Fibroblast of skin of right quadriceps (primary cell): ENCODE measurements around the gene NR6A1.
"Not testable (repeated sequence)": the region's sequence is repeated elsewhere in the genome, so short reads cannot be mapped to it uniquely, and the experiment has no call there.

ENCODE experiments used
- DNase-seq: peaks from one replicate; pipeline ENCODE4 v3.0.0-alpha.2; 2013

NR6A1 gene

DNA sequence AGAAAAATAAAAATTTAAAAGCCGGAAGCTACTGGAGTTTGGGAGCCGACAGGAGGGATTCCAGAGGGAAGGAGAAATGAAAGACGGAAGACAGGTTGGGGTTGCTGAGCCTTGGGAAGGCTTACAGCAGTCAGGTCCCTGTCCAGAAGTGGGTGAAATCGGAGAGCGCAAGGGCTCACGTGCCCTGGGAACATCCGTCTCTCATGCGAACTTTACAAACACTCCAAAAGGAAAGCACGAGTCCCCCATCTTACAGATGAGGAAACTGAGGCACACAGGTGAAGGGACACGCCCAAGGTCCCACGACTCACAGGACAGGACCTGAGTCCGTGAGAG, 5.5 kb upstream of the NR6A1 start:
- no peak for DNase-seq

DNA sequence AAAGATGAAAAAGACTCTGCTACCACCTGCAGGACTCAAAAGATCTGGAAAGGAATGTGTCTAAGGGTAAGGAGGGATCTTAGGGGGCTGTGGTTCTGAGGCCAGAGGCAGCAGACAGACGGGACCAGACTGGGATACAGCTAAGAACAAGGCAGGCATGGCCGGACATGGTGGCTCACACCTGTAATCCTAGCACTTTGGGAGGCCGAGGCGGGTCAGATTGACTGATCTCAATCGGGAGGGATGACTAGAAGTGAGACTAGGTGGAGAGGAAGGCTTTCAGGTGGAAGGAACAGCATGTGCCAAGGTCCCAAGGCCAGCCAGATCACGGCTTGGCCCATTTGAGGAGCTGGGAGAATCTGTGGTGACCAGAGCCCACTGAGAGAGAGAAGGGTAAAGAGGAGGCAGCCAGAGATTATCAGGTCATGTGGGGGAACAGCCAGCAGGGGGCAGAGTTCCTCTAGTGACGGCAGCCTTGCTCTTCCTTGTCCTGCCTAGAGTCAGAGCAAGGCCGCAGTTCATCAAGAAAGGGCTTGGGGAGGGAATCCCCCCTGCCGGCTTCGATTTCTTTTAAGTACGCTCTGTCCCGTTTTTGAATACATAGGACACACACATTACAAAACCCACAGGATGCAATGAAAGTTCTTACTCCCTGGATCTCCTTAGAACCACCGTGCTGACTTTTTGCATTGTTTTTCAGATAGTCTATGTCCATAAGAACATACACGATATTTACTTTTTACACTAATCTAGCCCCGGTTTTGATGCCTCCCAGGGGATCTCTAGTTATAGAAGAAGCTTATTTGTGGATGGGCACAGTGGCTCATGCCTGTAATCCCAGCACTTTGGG, 3.2 kb upstream of the NR6A1 start:
- peak; percentile 67 for DNase-seq

DNA sequence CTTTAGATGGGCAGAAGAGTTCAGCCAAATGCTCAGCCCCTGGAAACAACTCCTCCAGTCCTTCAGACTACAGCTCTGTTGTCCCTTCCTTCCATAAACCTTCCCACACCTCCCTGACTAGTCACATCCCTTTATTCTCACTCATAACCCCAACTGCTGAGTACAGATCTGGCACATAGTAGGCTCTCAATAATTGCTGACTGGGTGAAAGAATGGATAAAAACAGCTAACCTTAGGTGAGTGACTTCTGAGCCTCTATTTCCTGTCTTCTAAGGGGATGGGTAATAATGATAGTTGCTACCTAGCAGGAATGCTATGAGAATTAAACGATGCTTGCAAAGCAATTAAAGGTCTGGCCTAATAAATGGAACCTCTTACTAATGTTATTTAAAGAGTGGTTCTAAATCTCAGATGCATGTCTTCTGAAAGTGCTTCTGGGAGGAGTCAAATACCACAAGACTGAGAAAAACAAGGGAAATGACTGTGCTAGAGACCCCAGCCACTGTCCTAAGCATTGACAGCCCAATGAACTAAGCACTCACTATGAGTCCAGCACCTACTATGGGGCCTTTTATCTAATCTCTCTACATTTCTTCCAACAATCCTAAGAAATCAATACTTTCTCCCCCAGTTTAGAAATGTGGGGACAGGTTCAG, 2.5 kb upstream of the NR6A1 start:
- DNase-seq: no peak

DNA sequence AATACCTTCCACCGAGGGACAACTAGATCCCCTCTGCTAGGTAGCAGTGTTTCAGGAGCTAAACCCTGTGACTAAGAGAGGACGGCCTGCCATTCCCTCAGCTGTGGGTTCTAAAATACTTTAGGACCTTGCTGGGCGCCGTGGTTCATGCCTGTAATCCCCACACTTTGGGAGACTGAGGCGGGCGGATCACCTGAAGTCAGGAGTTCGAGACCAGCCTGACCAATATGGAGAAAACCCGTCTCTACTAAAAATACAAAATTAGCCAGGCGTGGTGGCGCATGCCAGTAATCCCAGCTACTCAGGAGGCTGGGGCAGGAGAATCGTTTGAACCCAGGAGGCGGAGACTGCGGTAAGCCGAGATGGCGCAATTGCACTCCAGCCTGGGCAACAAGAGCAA, 1.8 kb upstream of the NR6A1 start:
- not testable (repeated sequence) for DNase-seq

DNA sequence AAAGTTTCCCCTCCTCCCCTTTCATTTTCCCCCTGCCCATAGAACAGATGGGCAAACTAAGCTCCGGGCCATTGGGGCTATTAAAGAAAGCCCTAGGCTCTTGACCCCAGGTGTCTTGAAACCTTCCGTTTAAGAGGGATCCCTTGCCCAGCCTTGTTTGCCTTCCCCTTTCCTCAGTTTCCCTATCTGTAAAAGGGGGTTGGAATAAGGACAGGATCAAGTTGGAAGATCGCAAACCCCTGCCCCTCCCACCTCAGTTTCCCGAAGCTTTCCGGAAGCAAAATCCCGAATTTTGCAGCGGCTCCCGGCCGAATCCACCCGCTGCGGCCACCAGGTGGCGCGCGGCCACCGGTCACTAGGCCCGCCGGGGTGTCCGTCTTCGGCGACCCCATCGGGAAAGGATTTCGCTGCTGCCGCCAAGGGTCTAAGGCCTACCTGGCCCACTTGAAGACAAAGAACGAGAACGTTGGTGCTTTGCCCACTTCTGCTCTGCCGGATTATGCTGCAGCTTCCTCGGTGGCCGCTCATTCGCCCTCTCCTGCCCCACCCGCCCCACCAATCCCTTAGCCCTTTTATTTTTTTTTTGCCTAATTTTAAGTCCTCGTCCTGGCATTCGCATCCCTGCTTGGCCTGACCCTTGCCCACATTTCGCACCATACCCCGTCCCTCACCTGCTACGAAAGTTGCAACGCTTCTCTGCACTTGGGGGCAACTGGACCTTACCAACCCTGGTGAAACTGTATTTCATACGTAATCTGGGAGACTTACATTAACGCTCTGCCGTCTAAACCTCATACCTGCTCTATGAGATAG, 962 bp upstream of the NR6A1 start:
- DNase-seq: peak; percentile 67

DNA sequence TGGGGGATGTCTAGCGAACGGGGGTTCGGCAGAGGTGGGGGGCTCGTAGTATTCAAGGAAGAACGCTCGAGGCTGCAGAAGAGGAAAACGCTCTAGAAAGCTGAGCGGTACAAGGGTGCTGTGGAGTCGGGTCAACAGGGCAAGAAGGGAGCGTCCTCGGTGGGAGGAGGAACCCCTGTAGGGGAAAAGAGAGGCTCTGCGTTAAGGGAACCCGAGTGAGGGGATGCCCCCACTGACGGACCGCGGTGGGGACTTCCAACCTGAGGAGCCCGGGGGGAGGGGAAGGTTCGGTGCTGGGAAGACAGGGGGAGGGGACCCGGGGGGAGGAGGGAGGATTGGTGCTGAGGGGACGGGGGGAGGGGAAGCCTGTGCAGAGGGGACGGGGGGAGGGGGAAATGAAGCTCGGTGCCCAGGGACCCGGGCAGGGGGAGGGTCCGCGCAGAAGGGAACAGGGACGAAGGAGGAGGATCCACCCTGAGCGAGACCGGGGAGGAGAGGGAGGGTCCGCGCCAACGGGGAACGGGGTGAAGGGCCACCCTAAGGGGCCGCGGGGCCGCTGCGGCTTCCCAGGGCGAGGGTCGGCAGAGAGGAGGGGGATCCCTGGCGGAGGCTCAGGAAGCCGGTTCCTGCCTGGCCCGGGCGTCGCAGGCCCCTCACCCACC, 621 bp downstream of the NR6A1 start:
- DNase-seq: no peak

DNA sequence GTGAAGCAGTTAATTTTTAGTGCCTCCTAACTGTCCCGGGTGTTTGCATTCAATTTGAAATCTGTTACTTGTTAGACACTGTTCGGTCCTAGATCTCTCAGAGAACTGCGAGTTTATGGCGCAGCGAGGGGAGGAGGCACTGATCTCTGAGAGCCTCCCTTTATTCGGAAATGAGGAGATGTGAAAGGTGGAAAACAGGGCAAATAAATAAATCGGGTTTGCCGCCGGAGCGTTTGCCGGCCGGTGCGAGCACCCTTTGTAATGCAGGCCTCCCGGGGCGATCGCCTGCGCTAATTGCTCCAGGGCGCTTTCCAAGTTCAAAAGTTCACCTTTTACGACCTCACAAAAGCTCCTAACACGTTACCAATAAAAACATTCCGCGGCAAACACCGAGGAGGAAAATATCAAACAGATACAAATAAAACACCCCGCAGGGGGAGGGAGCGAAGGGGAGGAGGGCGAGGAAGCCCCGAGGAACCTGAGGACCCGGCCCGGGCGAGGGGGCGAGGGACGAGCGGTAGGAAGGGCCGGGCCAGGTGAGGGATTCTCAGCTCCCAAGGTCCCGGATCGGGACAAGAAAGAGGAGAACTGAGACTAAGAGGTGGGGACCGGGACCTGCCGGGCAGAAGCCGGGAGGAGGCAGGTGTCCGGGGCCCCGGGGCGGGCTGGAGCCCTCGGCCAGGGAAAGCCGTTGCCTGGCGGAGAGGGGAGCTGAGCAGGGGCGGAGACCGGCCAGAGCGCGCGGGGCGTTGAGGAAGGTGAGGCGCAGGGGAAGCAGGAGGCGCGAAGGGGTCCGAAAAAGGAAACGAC, 1.4 kb downstream of the NR6A1 start:
- DNase-seq: no peak

DNA sequence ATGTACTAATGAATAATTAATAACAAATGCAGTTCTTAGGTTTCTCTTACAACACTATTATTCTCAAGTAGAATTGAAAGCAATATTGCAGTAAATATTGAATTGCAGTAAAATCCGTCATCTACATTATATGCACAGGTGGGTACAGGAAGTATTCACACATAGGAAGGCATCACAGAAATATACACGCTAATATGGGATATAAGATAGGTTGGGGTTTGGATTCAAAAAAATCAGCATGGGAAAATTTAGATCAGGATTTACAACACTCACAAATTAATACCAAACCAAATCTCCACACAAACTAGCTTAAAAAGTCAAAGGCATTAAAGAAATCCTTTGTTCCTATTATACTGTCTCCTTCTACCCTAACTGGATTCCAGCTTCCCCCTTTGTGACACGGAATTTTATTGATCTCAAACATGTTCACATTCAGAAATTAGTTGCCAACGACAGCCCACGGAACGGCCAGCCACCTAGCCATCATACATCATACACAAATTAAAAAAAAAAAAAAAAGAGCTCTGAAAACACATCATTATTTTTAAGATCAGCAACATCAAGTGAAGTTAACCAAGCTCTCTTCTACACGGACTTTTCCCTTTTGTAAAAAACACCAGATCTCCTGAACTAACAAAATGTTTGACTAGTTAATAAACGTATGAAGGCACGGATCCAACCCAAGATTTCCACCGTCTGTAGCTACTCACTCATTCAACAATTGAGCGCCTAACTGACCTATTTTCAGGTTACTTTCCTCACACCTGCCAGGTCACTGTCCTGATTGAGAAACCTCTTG, 2.2 kb downstream of the NR6A1 start:
- DNase-seq: no peak

DNA sequence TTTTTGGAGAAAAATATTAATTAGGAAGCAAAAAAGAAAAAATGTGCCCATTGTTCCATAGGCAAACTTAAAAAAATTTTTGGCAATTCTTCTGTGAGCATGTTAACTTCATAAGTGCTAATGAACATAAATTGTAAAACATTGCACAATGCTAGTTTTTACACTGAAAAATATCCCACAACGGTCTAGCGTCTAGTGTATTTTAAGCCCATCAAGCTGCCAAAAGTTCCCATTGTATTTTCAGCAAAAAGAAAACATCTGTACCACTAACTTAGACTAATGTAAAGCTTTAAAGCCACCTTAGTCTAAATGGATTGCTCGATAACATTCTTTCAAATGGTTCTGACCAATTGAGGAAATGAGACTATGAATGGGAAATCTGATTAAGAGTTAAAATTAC, 2.8 kb downstream of the NR6A1 start:
- no peak for DNase-seq

DNA sequence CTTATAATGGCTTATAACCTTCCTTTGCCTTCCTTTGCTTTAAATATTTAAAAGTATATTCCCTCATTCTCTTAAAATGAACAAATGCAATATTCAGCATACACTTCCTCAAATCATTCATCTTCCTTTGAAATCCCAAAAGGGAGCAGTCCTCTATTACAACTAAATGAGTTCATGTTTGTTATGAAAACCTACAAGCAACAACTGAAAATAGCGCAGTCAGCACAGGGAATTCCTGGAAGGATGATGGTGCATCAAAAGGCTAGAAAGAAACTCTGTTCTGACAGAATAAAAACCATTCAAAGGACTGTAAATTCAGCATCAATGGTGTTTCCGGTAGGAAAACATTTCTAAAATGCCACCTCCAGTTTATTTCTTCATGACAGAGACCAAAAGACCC, 3.3 kb downstream of the NR6A1 start:
- no peak for DNase-seq

DNA sequence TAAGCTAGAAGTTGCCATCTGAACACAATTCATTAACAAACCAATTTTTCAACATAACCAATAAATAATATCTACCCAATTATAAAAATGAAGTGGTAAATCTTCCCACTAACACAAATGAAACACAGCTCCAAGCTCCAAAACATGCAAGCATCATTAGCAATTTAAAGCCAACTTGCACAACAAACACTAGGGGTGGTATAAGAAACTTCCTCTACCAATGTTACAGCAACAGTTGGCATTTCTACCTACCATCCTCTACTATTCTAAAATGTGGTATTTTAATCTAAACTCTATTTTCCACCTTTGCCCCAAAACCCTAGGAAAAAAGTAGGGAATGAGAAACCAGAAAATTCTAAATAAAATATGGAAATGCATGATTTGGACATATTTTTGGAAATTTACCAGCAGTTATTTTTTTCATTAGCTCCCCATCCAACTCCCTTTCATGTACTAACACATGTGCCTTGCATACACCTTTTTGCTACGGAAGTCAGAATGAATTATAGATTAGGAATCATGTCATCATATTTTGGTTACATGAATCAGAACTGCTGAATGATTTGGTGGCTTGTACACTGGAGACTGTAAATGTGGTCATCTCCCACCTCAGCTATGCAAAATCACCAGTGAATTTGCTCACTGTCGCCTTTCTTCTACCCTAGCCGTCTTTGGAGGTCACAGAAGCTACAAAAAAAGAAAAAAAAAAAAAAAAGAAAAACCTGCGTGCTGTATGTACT, 4.1 kb downstream of the NR6A1 start:
- DNase-seq: no peak

DNA sequence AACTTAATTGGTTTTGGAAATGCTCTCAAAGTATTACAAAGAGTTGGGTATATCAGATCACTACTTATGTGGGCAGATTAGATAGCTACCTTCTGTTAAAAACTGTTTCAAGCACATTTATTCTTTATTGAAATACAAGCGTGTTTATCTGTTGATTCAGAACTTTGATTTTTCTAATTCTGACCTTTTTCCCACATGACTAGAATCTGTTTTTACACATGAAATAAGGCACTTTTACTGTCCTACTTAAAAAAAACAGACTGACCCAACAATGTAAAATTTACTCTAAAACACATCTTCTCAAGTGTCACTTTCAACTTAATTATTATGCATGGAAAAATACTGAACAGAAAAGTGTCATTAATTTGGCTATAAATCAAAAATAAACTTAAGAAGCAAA, 4.8 kb downstream of the NR6A1 start:
- DNase-seq: no peak

DNA sequence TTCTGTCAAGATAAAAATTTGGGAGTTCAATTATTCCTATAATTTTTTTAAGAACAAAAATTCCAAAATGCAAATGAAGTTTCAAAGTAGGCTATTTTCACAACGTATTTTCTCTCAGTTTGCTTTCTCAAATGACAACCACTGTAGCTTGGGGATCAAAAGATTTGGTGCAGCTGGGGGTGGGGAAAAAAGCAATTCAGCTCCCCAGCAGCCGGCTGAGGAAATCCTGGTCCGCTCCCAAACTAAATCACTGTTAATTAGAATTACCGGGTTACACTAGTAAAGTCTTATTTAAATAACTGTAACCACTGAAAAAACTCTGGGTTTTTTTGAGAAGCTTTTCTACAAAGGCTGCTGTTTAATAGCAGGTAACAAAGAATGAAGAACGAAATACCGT, 5.7 kb downstream of the NR6A1 start:
- no peak for DNase-seq

DNA sequence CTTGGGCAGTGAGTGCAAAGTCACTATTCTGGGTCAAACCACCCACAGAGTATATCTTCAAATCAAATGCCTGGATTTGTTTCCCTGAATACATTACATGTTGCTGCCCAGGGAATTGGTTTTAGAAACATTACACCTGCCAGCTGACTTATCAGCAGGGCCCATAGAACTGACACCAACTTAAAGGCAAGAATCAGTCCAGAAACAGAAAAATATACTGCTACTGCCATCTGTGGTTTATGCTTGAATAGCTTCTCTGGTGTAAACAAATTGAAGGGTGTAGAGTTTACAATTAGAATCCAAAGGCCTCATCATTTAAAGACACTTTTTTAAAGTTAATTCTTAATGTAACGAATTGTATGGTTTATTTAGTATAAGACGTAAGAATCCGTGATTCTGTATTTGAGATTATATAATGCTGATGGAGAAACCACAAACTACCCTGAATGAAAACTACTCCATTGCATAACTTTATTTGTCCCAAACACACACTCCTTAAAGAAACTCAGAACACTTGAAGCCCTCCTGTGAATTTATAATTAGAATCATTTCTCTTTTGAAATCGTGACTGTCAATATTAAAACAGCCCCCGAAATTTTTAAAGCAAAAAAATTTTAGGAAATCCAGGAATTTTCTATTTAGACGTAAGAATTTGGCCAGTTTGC, 6.2 kb downstream of the NR6A1 start:
- DNase-seq: no peak

DNA sequence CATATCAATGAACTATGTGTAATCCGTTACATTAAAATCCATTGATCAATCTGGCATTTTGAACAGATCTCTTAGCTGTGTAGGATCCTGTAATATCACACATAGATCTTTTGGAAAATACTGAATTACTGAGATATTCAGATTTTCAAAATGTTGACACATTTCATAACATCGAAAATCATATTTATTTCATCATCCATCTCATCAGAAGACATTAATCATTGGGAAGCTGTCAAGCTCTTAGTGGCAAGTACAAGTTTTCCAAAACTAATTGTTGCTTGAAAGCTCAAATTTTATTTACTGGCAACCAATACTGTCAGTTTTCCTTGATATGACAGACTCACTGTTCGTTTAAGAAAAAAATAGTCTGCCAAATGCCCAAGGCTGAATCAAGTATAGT, 8.5 kb downstream of the NR6A1 start:
- no peak for DNase-seq

DNA sequence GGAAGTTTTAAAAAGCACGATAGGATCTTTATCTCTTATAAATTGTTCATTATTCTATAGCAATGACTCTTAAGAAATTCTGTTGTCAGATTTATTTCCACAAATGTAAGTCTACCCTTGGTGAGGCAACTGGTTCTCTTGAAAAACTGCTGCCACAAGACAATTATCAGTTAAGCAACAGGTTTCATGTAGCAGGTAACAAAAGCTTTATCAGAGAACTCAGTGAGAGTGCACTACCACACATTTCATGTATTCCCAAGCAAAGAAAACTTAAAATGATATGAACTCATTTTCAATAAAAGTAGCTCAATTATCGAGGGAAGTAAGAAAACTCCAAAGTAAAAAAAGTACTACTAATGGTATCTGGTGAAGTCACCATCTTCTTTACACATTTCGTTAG, 9.4 kb downstream of the NR6A1 start:
- no peak for DNase-seq

DNA sequence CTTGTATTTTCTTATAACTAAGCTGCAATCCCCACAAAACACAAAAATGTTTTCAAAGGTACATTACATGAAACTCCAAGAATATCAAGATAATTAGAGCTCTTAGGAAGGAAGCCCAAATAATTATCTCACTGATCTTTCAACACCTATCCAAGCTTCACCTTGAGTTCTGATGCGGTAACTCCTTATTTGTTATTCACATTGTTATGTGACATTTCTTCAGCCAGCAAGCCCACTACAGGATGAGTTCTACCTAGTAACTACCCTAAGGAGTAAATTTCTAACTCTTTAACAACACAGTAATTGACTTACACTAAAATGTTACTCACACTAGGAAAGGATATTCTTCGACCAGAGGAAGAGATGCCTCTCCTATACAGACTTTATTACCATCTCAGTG, 9.9 kb downstream of the NR6A1 start:
- no peak for DNase-seq

DNA sequence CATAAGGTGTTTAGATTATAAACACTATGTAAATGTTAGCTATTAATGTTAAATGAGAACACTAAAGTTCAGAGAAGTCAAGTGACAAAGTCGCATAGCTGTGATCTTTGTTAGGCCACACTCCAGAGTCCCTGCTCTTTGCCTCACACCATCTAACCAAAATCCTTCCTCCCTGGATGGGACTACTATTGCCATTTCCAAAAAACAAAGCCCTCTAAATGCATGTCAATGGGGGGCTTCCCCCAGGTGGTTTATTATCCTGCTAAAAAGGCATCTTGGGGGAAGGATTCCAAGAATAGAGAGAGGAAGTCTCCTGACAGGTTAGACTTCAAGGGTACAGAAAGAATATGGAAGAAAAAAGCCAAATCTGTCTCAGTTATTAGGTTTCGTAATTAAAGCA, 10.4 kb downstream of the NR6A1 start:
- DNase-seq: no peak

DNA sequence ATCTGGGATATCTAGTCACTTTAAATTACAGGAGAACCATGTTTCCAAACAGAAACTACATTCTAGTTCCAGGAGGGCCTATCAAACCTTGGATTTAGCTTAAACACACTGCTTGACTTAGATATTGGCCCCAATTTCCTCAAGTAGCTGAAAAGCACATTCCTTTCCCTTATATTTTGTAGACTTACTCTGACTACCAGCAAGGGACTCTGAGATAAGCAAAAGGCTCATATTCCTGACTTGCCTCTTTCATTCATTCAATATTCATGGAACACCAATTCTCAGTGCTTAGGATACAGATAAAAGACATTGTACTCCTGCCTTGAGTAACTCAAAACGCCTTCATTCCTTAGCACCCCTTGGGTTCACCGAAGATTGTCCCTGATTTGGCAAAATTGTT, 11.8 kb downstream of the NR6A1 start:
- no peak for DNase-seq

DNA sequence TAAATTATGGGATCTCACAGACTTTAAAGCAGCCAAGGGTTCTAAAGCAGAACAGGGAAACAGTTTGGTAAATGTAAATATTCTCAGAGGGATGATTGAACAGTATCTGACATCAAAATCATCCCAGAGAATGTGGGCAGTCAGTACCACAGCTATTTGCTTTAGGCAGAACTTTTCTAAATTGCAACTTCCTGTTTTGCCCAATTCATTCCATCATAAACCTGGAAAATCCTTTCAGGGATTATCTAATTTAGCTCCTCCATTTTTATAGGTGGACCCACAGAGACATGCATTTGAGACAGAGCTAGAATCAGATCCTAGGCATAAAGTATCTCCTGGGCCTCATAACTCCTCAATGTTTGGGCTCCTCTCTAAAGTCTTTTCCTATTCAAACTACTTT, 12.4 kb downstream of the NR6A1 start:
- DNase-seq: no peak
